HG02610 (cell line): Measurements from ENCODE around the gene GGNBP2.

Source experiments
- ATAC-seq: cut with Tn5 transposase; IDR thresholded peaks from one replicate; pipeline ENCODE4 v1.9.1; 2021; ENCODE audit warnings: mild to moderate bottlenecking, moderate library complexity; ENCODE audit not compliant: unreplicated experiment

Gene GGNBP2

GRCh38 chr17:36512641-36513040 lies 32.1 kb upstream of the GGNBP2 start:
- ATAC-seq = no peak

GRCh38 chr17:36514856-36515255 lies 29.9 kb upstream of the GGNBP2 start:
- no peak for ATAC-seq

GRCh38 chr17:36515837-36516236 lies 28.9 kb upstream of the GGNBP2 start:
- no peak for ATAC-seq

GRCh38 chr17:36523113-36523512 lies 21.6 kb upstream of the GGNBP2 start:
- ATAC-seq = no peak

DNA sequence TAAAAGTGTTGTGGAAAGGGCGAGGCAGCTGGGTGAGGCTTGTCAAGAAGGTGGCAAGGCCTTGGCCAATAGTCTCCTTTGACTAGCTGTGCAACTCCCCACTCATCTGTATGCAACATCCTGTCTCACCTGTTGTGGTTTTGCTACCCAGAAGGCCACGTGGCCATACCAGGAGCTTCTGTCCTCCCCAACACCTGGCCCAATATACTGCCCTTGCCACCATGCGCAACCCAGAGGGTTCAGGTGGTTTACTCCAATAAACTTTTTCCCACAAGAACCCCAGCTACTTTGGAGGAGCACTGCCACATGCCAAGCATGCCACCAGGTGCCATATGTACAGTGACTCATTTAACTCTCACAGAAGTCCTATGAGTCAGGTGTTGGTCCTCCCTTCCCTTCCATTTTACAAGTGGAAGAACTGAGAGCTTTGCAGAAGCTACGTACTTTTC lies 20.3 kb upstream of the GGNBP2 start:
- no peak for ATAC-seq

- no peak for ATAC-seq
These were observed 19.6 kb upstream of the GGNBP2 start for GRCh38 chr17:36525113-36525512.

DNA sequence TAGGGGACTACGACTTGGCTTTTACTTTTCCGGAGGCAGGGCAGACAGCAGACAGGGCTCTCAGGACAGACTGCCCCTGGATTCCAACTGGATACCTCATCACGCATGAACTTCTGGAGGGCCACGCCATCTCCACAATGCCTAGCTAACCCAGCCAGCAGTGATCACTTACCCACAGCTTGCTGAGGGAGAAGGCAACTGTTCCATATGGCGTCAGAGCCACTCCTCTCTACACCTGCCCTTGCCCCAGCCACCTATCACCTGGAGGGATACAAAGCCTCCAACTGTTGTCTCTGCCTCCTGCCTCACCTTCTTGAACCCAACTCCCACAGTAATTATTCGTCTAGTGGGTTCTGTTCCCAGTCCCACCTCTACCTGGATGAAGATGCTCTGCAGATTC lies 18.8 kb upstream of the GGNBP2 start:
- ATAC-seq = no peak

DNA sequence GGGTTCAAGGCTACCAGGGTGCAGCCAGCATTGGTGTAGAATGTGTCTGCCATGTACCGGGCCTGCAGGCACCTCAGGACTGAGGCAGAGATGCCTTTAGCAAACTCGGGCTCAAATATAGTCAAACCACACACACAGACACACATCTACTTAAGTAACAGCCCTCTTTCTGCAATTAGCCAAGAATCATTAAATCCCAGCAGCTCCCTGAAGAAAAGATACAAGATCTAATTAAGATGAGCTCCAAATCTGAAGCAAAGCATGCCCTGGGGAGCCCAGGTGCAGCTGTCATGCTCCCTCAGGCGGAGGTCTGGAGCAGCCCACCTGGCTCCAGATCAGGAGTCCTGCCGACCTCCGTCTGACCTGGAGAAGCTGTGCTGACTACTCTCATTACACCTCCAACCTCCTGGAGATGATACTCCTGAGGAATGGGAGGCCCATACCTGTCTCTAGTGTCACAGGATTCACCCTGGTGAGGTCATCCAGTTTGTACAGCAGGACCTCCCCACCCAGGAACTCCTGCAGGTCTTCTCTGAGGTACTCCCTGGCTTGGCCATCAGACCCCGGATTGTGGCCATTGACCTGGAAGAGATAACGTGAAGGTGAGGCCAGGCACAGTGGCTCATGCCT lies 17.0 kb upstream of the GGNBP2 start:
- ATAC-seq = no peak

GRCh38 chr17:36529121-36529520 lies 15.6 kb upstream of the GGNBP2 start:
- ATAC-seq = no peak

- no peak for ATAC-seq
These were observed 12.2 kb upstream of the GGNBP2 start for GRCh38 chr17:36532435-36532975.

DNA sequence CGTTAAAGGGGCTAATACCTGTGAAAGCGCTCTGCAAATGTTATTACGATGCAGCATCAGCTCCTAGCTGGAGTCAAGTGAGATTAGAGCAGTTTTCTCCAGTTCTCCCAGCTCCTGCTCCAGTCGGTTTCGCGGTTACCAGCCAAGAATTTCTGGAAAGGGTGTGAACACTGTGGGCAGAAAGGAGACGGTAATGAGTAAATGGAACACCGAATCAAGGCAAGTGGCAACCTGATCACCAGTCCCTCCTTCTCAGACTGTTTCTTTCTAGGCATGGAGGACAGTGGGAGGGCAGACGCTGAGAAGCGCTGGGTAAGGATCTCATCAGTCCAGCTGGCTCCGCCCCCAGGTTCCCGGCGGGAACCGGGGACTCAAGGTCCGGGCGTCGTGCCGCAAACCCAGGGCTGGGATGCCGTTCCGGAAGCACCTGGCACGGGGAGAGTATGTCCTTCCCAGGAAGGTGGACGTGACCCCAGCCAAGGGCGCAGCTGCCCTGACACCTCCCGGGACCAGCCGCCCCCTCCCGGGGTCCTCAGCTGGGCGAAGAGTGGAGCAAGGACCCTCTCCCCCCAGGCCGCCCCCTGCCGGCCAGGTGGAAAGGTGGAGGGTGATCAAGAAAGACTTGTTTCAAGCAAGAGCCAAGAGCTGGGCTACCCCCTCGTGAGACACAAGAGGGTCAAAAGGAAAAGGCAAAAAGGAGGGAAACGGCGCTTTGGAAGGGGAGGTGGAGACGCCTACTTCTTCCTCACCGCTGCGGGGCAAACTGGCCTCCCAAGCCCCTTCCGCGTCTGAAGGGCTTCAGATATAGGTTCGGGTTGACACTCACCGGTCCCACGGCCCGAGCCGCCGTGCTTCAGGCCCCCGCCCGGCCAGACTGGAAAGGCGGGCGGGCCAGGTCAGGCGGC lies 10.5 kb upstream of the GGNBP2 start:
- peak; percentile 21 for ATAC-seq

DNA sequence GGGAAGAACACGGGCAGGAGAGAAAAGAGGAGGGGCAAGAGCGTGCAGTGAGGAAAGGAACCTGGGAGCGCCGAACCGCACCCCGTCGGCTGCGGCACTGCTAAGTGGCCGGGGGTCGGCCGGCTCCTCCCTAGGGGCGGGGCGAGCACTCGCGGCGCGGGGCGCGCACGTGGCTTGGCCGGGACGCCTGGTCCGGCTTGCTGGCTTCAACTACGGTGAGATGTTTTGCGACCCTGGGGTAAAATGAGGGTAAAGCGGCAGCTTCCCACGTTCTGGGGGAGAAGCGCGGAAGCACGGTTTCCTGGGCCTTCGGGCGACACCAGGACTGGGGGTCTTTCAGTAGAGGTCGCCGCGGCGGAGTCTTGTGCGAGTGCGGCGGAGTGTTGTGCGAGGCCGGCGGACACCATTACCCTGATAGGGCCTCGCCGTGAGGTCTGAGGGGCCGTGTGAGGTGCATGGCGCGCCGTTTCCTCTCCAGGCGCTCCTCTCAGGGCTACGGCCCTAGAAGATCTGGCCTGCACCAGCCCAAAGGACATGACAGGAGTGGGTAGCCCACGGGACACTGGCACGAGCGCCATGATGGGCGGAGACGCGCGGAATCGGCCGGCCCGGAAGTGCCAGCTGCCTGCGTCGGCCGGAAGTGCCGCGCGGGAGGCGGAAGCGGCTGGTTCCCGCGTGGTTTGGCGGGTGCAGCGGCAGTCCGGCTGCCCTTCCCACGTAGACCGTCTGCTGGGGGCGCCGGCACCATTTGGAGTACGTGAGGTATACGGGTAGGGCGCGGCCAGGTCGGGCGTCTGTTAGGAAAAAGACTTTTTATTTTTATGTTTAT lies 9.7 kb upstream of the GGNBP2 start, which contains the start of the genes MYO19 and PIGW:
Gene MYO19 (minus strand): TSS at position 29 of the 829 bp plus-strand sequence. CDS start 2,330 bp downstream, outside the sequence.
Gene PIGW (plus strand): TSS at position 148 of the 829 bp plus-strand sequence. CDS start 2,115 bp downstream, outside the sequence.
- ATAC-seq = peak; percentile 77

DNA sequence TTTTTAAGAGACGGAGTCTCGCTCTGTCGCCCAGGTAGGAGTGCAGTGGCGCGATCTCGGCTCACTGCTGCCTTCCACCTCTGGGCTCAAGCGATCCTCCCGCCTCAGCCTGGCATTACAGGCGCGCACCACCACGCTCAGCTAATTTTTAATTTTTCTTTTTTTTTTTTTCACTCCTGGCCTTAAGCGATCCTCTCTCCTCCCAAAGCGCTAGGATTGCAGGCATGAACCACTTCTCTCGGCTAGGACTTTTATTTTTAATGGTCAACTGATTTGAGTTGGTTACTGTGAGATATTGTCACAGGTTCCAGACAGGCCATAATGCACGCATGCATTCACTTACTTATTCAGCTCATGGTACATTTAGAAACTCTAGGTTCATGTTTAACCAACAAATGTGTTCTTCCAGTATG lies 9.0 kb upstream of the GGNBP2 start:
- ATAC-seq = no peak

DNA sequence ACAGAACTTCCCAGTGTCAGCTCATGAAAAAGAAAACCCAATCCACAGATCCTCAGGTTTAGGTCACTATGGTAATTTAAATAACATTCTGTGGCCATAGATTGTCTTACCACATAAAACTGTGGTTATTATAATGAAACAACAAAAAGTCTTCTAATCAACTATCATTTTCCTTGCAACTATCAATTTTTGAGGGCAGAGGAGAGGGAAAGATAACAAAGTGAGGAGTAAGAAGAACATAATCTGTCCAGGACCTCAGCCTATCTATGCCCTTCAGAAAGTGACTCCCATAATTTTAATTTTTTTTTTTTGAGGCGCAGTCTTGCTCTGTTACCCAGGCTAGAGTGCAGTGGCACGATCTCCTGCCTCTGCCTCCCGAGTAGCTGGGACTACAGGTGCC lies 4.0 kb upstream of the GGNBP2 start:
- no peak for ATAC-seq

- no peak for ATAC-seq
These were observed 2.0 kb upstream of the GGNBP2 start for GRCh38 chr17:36542755-36543154.

GRCh38 chr17:36544044-36544306 lies 744 bp upstream of the GGNBP2 start:
- ATAC-seq = no peak

DNA sequence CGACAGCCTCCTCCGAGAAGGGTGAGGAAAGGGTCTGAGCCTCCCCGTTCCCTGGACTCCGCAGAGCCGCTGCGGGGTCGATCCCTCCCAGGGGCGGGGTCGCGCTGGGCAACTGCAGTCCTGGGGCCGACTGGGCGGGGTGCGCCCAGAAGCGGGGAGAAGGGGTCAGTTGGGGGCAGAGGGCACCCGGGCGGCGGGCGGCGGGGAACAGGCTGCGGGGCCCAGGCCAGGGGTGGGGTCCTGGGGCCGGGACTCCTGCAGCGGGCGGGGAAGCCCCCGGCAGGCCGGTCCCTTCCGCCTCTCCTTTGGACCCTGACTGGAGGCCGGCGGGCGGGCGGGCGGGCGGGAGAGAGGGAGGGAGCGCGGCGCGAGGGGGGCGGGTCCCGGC lies 352 bp downstream of the GGNBP2 start:
- ATAC-seq = peak; percentile 17

DNA sequence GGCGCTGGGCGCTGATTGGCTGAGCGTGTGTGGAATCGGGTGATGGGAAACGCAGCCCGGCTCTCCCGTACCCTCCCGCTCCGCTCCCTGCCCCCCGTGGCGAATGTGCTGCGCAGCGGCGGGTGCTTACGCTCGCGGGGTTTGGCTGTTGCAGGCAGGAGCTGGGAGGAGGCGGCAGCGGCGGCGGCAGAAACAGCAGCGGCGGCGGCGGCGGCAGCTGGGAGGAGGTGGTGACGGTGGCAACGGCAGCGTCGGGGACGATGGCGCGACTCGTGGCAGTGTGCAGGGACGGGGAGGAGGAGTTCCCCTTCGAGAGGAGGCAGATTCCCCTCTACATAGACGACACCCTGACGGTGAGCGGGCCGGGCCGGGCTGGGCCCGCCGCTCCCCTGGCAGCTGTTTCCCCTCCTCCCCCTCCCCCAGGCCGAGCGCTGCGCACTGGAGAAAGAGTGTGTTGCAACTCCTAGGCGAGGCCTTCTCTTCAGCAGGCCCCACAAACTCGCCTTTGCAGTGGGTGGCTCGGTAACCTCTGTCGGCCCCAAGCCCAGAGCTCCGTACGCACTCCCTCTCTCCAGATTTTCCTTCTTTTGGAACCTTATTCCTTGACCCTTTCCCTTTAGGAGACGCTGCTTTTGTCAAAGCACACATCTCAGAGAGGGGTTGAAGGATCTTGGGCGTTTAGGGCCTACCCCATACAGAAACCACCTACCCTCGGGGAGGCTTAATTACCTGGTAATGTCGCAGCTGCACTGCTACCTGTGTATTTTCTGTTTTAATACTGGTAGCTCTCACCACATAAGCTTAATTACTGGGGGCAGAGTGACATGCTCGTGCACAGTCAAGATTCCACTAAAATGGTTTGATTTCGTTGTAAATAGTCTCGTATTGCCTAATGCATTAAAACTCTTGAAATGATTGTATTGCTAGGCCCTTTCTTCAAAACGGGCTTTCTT lies 1.0 kb downstream of the GGNBP2 start:
- peak; percentile 59 for ATAC-seq

- no peak for ATAC-seq
These were observed 1.8 kb downstream of the GGNBP2 start for GRCh38 chr17:36546418-36547093.
